SKM-1 (cell line): Measurements from ENCODE around the gene MEN1.

ENCODE experiments used
- DNase-seq: peaks from one replicate; lab custom pipeline; 2025; ENCODE audit not compliant: unreplicated experiment; lab: John Stamatoyannopoulos, UW

Gene MEN1

GRCh38 chr11:64810271-64810890, at the start of gene MEN1:
TSS of gene MEN1 (minus strand) at chr11:64810551. CDS start at chr11:64810109, 442 bp downstream.
- peak; percentile 90 for DNase-seq

- peak; percentile 88 for DNase-seq
Observed at GRCh38 chr11:64859542-64860414, 49.4 kb upstream of the MEN1 start.

- no peak for DNase-seq
Observed at GRCh38 chr11:64858467-64859263, 48.3 kb upstream of the MEN1 start.

GRCh38 chr11:64857485-64857884, 47.1 kb upstream of the MEN1 start:
- no peak for DNase-seq

GRCh38 chr11:64856382-64857227, 46.3 kb upstream of the MEN1 start:
- peak; percentile 82 for DNase-seq

GRCh38 chr11:64855596-64856304, 45.4 kb upstream of the MEN1 start:
- no peak for DNase-seq

GRCh38 chr11:64854534-64855502, 44.5 kb upstream of the MEN1 start:
- no peak for DNase-seq

GRCh38 chr11:64854157-64854533, 43.8 kb upstream of the MEN1 start:
- no peak for DNase-seq

- no peak for DNase-seq
Observed at GRCh38 chr11:64853709-64854108, 43.4 kb upstream of the MEN1 start.

- DNase-seq: no peak
Observed at GRCh38 chr11:64852804-64853509, 42.6 kb upstream of the MEN1 start.

- DNase-seq: no peak
Observed at GRCh38 chr11:64851831-64852351, 41.5 kb upstream of the MEN1 start.

GRCh38 chr11:64850979-64851567, 40.7 kb upstream of the MEN1 start:
- DNase-seq: no peak

GRCh38 chr11:64849598-64850356, 39.4 kb upstream of the MEN1 start:
- no peak for DNase-seq

- DNase-seq: no peak
Observed at GRCh38 chr11:64848826-64849597, 38.7 kb upstream of the MEN1 start.

- DNase-seq: no peak
Observed at GRCh38 chr11:64848214-64848825, 38.0 kb upstream of the MEN1 start.
